Ishikawa (cell line): ENCODE measurements around the gene SLC26A4.

Experiments
- CEBPB ChIP-seq: IDR thresholded peaks from 2 replicates; pipeline ENCODE4 v1.6.1; 2012
- CREB1 ChIP-seq: IDR thresholded peaks from 2 replicates; pipeline ENCODE4 v1.6.1; 2012; ENCODE audit warnings: low read depth
- EGR1 ChIP-seq: IDR thresholded peaks from 2 replicates; pipeline ENCODE4 v1.6.1; 2012
- EP300 ChIP-seq: IDR thresholded peaks from 2 replicates; pipeline ENCODE4 v1.6.1; 2012; ENCODE audit warnings: borderline replicate concordance
- FOXM1 ChIP-seq: IDR thresholded peaks from 2 replicates; pipeline ENCODE4 v1.6.1; 2012; ENCODE audit warnings: low read depth, borderline replicate concordance
- NFIC ChIP-seq: IDR thresholded peaks from 2 replicates; pipeline ENCODE4 v1.6.1; 2012
- RAD21 ChIP-seq: IDR thresholded peaks from 2 replicates; pipeline ENCODE4 v1.6.1; 2012; ENCODE audit warnings: low read depth
- REST ChIP-seq: IDR thresholded peaks from 2 replicates; pipeline ENCODE4 v1.6.1; 2012; ENCODE audit warnings: low read depth, mild to moderate bottlenecking
- TAF1 ChIP-seq: IDR thresholded peaks from 2 replicates; pipeline ENCODE4 v1.6.1; 2012; ENCODE audit warnings: low read depth, mild to moderate bottlenecking
- TCF12 ChIP-seq: IDR thresholded peaks from 2 replicates; pipeline ENCODE4 v1.6.1; 2012; ENCODE audit warnings: low read depth
- TEAD4 ChIP-seq: IDR thresholded peaks from 2 replicates; pipeline ENCODE4 v1.6.1; 2012
- USF1 ChIP-seq: IDR thresholded peaks from 2 replicates; pipeline ENCODE4 v1.6.1; 2012
- YY1 ChIP-seq: IDR thresholded peaks from 2 replicates; pipeline ENCODE4 v1.6.1; 2012; ENCODE audit warnings: low read depth
- ZBTB7A ChIP-seq: IDR thresholded peaks from 2 replicates; pipeline ENCODE4 v1.6.1; 2012; ENCODE audit warnings: low read depth
- TF ChIP-seq, protein P1 (sequence below): IDR thresholded peaks from 2 replicates; pipeline ENCODE4 v1.6.1; 2012

Gene SLC26A4

GRCh38 chr7:107680478-107680877 is 19.9 kb downstream of the SLC26A4 start:
- TF ChIP-seq, protein P1, sequence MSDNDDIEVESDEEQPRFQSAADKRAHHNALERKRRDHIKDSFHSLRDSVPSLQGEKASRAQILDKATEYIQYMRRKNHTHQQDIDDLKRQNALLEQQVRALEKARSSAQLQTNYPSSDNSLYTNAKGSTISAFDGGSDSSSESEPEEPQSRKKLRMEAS = no peak
- no peak for TF ChIP-seq ZBTB7A
- no peak for TF ChIP-seq NFIC
- no peak for TF ChIP-seq CEBPB
- no peak for TF ChIP-seq EGR1
- TF ChIP-seq FOXM1 = no peak
- TF ChIP-seq CREB1 = no peak
- TF ChIP-seq TAF1 = no peak
- no peak for TF ChIP-seq EP300
- TF ChIP-seq RAD21 = no peak
- no peak for TF ChIP-seq YY1
- TF ChIP-seq TEAD4 = no peak
- no peak for TF ChIP-seq USF1
- no peak for TF ChIP-seq TCF12
- no peak for TF ChIP-seq REST

GRCh38 chr7:107682886-107683285 is 22.3 kb downstream of the SLC26A4 start:
- no peak for TF ChIP-seq REST
- no peak for TF ChIP-seq TAF1
- TF ChIP-seq EP300 = no peak
- no peak for TF ChIP-seq TEAD4
- TF ChIP-seq FOXM1 = no peak
- TF ChIP-seq TCF12 = no peak
- no peak for TF ChIP-seq RAD21
- TF ChIP-seq, protein P1 = no peak
- no peak for TF ChIP-seq CREB1
- no peak for TF ChIP-seq NFIC
- TF ChIP-seq CEBPB = no peak
- TF ChIP-seq ZBTB7A = no peak
- TF ChIP-seq EGR1 = no peak
- TF ChIP-seq YY1 = no peak
- no peak for TF ChIP-seq USF1

DNA sequence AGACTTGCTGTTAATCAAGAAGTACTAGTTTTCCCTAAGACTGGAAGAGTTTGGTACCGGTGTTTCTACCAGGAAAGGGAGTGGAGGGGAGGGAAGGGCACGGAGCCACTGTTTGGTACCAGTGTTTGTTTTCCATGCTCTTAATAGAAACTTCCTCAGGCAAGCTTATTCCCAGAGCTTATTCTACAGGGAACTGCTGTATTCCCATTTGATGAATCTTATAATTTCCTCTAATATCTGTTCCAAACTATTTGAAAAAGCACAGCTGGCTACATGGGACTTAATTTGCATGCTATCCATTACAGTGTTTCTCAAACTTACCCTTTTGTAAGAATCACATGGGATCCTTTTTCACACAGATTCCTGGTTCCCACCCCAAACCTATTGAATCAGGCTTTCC is 23.7 kb downstream of the SLC26A4 start:
- TF ChIP-seq ZBTB7A (no peak), TCF12 (no peak), CEBPB (no peak), NFIC (no peak), EGR1 (no peak), TAF1 (no peak), RAD21 (no peak), EP300 (no peak), REST (no peak), YY1 (no peak)
- TF ChIP-seq, protein P1 = no peak

DNA sequence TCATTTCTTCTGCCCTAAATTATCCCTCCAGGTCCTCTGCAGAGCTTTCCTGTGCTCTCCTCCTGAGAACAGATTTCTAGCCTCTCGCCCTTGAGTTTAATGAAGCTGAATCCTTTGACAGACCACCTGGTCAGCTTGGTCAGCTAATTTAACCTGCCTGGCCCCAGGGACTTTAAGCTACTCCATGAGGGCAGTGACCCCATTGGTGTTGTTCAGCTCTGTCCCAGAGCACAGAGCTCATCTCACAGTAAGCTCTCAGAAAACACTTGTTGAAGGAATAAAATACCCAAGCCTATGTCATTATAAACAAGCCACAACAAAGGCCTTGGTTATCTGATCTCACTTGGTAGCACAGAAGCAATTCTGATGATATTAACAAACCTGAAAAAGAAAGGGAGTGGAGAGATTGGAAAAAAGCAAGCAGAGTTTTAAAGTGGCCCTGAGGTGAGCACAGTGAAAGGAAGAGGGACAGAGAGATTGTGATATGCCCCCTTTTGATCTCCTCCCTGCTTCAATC is 24.4 kb downstream of the SLC26A4 start:
- no peak for TF ChIP-seq TCF12
- no peak for TF ChIP-seq CEBPB
- no peak for TF ChIP-seq FOXM1
- TF ChIP-seq CREB1 = no peak
- no peak for TF ChIP-seq TEAD4
- no peak for TF ChIP-seq YY1
- TF ChIP-seq, protein P1 = no peak
- no peak for TF ChIP-seq USF1
- no peak for TF ChIP-seq ZBTB7A
- no peak for TF ChIP-seq REST
- no peak for TF ChIP-seq TAF1
- TF ChIP-seq NFIC = no peak
- TF ChIP-seq RAD21 = no peak
- no peak for TF ChIP-seq EP300
- no peak for TF ChIP-seq EGR1
